SK-N-SH treated with all-trans-retinoic acid at 6 μM for 48 hours (cell line): ENCODE data around the gene RNF26.

ENCODE experiments used
- ATAC-seq: fragments of 200-7000 bp; cut with Tn5 transposase; 3 replicates; pipeline ENCODE4 v1.9.1; 2020; ENCODE audit warnings: mild to moderate bottlenecking, moderate library complexity
- BACH2 ChIP-seq: fragments of 250-450 bp; sonication (Bioruptor Pico); IDR thresholded peaks from 2 replicates; pipeline ENCODE4 v1.9.0; 2021; ENCODE audit warnings: mild to moderate bottlenecking, borderline replicate concordance
- CREB5 ChIP-seq: fragments of 250-450 bp; sonication (Bioruptor Pico); IDR thresholded peaks from 2 replicates; pipeline ENCODE4 v1.5.1; 2020; ENCODE audit warnings: low read depth, mild to moderate bottlenecking, moderate library complexity
- ESRRG ChIP-seq: fragments of 250-450 bp; sonication (Bioruptor Pico); IDR thresholded peaks from 2 replicates; pipeline ENCODE4 v1.6.1; 2021; ENCODE audit warnings: mild to moderate bottlenecking
- GLIS3 ChIP-seq: fragments of 250-450 bp; sonication (Bioruptor Pico); IDR thresholded peaks from 2 replicates; pipeline ENCODE4 v1.5.0; 2020; ENCODE audit warnings: mild to moderate bottlenecking, moderate library complexity
- ISL1 ChIP-seq: fragments of 250-450 bp; sonication (Bioruptor Pico); IDR thresholded peaks from 2 replicates; pipeline ENCODE4 v2.1.2; 2022; ENCODE audit warnings: mild to moderate bottlenecking, moderate library complexity
- OSR1 ChIP-seq: fragments of 250-450 bp; sonication (Bioruptor Pico); IDR thresholded peaks from 2 replicates; pipeline ENCODE4 v1.8.0; 2022; ENCODE audit warnings: moderate library complexity, mild to moderate bottlenecking, inconsistent platforms
- PPARA ChIP-seq: fragments of 250-450 bp; sonication (Bioruptor Pico); IDR thresholded peaks from 2 replicates; pipeline ENCODE4 v1.5.0; 2020; ENCODE audit warnings: mild to moderate bottlenecking, borderline replicate concordance
- RARB ChIP-seq: fragments of 250-450 bp; sonication (Bioruptor Pico); IDR thresholded peaks from 2 replicates; pipeline ENCODE4 v1.8.0; 2021; ENCODE audit warnings: mild to moderate bottlenecking, moderate library complexity
- SNAI2 ChIP-seq: fragments of 250-450 bp; sonication (Bioruptor Pico); IDR thresholded peaks from 2 replicates; pipeline ENCODE4 v1.5.0; 2020; ENCODE audit warnings: mild to moderate bottlenecking, moderate library complexity
- TCF4 ChIP-seq: fragments of 250-450 bp; sonication (Bioruptor Pico); IDR thresholded peaks from 2 replicates; pipeline ENCODE4 v1.8.0; 2021; ENCODE audit warnings: mild to moderate bottlenecking, moderate library complexity, borderline replicate concordance
- TOX ChIP-seq: fragments of 250-450 bp; sonication (Bioruptor Pico); IDR thresholded peaks from 2 replicates; pipeline ENCODE4 v1.8.0; 2021; ENCODE audit warnings: mild to moderate bottlenecking, moderate library complexity, borderline replicate concordance
- ZC3H10 ChIP-seq: fragments of 250-450 bp; sonication (Bioruptor Pico); IDR thresholded peaks from 2 replicates; pipeline ENCODE4 v1.5.1; 2021; ENCODE audit warnings: mild to moderate bottlenecking, moderate library complexity
- ZFP3 ChIP-seq: fragments of 250-450 bp; sonication (Bioruptor Pico); IDR thresholded peaks from 2 replicates; pipeline ENCODE4 v1.5.0; 2020; ENCODE audit warnings: mild to moderate bottlenecking, moderate library complexity
- ZFP30 ChIP-seq: fragments of 450-650 bp; formaldehyde crosslinking; IDR thresholded peaks from 2 replicates; pipeline ENCODE4 v1.5.0; 2022; ENCODE audit warnings: mild to moderate bottlenecking, moderate library complexity
- ZNF565 ChIP-seq: fragments of 450-650 bp; formaldehyde crosslinking; conservative IDR thresholded peaks from 2 replicates; pipeline ENCODE4 v1.5.0; 2020; ENCODE audit warnings: low read depth, mild to moderate bottlenecking, moderate library complexity
- ZNF70 ChIP-seq: fragments of 450-650 bp; formaldehyde crosslinking; IDR thresholded peaks from 2 replicates; pipeline ENCODE4 v1.5.0; 2020; ENCODE audit warnings: mild to moderate bottlenecking, moderate library complexity
- ZNF8 ChIP-seq: fragments of 450-650 bp; formaldehyde crosslinking; IDR thresholded peaks from 2 replicates; pipeline ENCODE4 v1.5.0; 2020; ENCODE audit warnings: mild to moderate bottlenecking, moderate library complexity
- TF ChIP-seq, protein P1 (sequence below): fragments of 250-450 bp; sonication (Bioruptor Pico); IDR thresholded peaks from 2 replicates; pipeline ENCODE4 v1.8.0; 2020; ENCODE audit warnings: mild to moderate bottlenecking, moderate library complexity, borderline replicate concordance
- TF ChIP-seq, protein P2 (sequence below): fragments of 250-450 bp; sonication (Bioruptor Pico); IDR thresholded peaks from 2 replicates; pipeline ENCODE4 v1.5.0; 2020; ENCODE audit warnings: mild to moderate bottlenecking, moderate library complexity
- TF ChIP-seq, protein P3 (sequence below): fragments of 250-450 bp; sonication (Bioruptor Pico); IDR thresholded peaks from 2 replicates; pipeline ENCODE4 v1.8.0; 2021; ENCODE audit warnings: low read depth, mild to moderate bottlenecking, moderate library complexity, borderline replicate concordance
- TF ChIP-seq, protein P4 (sequence below): fragments of 250-450 bp; sonication (Bioruptor Pico); IDR thresholded peaks from 2 replicates; pipeline ENCODE4 v1.5.1; 2021; ENCODE audit warnings: mild to moderate bottlenecking, moderate library complexity

The RNF26 gene

GRCh38 chr11:119317592-119318239 is 16.6 kb upstream of the RNF26 start:
- no peak for ATAC-seq
- TF ChIP-seq ZFP30 (no peak), ZC3H10 (CRISPR knock-in tag) (no peak), TOX (CRISPR knock-in tag) (no peak), ISL1 (CRISPR knock-in tag) (no peak), RARB (CRISPR knock-in tag) (no peak), ZFP3 (no peak), TCF4 (CRISPR knock-in tag) (no peak), BACH2 (CRISPR knock-in tag) (no peak), OSR1 (CRISPR knock-in tag) (no peak), ZNF70 (CRISPR knock-in tag) (no peak), PPARA (no peak), ESRRG (CRISPR knock-in tag) (no peak), ZNF565 (CRISPR knock-in tag) (no peak), ZNF8 (CRISPR knock-in tag) (no peak), SNAI2 (CRISPR knock-in tag) (no peak), CREB5 (CRISPR knock-in tag) (no peak)
- TF ChIP-seq, protein P1, sequence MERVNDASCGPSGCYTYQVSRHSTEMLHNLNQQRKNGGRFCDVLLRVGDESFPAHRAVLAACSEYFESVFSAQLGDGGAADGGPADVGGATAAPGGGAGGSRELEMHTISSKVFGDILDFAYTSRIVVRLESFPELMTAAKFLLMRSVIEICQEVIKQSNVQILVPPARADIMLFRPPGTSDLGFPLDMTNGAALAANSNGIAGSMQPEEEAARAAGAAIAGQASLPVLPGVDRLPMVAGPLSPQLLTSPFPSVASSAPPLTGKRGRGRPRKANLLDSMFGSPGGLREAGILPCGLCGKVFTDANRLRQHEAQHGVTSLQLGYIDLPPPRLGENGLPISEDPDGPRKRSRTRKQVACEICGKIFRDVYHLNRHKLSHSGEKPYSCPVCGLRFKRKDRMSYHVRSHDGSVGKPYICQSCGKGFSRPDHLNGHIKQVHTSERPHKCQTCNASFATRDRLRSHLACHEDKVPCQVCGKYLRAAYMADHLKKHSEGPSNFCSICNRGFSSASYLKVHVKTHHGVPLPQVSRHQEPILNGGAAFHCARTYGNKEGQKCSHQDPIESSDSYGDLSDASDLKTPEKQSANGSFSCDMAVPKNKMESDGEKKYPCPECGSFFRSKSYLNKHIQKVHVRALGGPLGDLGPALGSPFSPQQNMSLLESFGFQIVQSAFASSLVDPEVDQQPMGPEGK (CRISPR knock-in tag), result no peak
- TF ChIP-seq, protein P2, sequence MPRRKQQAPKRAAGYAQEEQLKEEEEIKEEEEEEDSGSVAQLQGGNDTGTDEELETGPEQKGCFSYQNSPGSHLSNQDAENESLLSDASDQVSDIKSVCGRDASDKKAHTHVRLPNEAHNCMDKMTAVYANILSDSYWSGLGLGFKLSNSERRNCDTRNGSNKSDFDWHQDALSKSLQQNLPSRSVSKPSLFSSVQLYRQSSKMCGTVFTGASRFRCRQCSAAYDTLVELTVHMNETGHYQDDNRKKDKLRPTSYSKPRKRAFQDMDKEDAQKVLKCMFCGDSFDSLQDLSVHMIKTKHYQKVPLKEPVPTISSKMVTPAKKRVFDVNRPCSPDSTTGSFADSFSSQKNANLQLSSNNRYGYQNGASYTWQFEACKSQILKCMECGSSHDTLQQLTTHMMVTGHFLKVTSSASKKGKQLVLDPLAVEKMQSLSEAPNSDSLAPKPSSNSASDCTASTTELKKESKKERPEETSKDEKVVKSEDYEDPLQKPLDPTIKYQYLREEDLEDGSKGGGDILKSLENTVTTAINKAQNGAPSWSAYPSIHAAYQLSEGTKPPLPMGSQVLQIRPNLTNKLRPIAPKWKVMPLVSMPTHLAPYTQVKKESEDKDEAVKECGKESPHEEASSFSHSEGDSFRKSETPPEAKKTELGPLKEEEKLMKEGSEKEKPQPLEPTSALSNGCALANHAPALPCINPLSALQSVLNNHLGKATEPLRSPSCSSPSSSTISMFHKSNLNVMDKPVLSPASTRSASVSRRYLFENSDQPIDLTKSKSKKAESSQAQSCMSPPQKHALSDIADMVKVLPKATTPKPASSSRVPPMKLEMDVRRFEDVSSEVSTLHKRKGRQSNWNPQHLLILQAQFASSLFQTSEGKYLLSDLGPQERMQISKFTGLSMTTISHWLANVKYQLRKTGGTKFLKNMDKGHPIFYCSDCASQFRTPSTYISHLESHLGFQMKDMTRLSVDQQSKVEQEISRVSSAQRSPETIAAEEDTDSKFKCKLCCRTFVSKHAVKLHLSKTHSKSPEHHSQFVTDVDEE (CRISPR knock-in tag), result no peak
- TF ChIP-seq, protein P3, sequence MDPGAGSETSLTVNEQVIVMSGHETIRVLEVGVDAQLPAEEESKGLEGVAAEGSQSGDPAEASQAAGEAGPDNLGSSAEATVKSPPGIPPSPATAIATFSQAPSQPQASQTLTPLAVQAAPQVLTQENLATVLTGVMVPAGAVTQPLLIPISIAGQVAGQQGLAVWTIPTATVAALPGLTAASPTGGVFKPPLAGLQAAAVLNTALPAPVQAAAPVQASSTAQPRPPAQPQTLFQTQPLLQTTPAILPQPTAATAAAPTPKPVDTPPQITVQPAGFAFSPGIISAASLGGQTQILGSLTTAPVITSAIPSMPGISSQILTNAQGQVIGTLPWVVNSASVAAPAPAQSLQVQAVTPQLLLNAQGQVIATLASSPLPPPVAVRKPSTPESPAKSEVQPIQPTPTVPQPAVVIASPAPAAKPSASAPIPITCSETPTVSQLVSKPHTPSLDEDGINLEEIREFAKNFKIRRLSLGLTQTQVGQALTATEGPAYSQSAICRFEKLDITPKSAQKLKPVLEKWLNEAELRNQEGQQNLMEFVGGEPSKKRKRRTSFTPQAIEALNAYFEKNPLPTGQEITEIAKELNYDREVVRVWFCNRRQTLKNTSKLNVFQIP (CRISPR knock-in tag), result no peak
- TF ChIP-seq, protein P4, sequence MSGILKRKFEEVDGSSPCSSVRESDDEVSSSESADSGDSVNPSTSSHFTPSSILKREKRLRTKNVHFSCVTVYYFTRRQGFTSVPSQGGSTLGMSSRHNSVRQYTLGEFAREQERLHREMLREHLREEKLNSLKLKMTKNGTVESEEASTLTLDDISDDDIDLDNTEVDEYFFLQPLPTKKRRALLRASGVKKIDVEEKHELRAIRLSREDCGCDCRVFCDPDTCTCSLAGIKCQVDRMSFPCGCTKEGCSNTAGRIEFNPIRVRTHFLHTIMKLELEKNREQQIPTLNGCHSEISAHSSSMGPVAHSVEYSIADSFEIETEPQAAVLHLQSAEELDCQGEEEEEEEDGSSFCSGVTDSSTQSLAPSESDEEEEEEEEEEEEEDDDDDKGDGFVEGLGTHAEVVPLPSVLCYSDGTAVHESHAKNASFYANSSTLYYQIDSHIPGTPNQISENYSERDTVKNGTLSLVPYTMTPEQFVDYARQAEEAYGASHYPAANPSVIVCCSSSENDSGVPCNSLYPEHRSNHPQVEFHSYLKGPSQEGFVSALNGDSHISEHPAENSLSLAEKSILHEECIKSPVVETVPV (CRISPR knock-in tag), result no peak

DNA sequence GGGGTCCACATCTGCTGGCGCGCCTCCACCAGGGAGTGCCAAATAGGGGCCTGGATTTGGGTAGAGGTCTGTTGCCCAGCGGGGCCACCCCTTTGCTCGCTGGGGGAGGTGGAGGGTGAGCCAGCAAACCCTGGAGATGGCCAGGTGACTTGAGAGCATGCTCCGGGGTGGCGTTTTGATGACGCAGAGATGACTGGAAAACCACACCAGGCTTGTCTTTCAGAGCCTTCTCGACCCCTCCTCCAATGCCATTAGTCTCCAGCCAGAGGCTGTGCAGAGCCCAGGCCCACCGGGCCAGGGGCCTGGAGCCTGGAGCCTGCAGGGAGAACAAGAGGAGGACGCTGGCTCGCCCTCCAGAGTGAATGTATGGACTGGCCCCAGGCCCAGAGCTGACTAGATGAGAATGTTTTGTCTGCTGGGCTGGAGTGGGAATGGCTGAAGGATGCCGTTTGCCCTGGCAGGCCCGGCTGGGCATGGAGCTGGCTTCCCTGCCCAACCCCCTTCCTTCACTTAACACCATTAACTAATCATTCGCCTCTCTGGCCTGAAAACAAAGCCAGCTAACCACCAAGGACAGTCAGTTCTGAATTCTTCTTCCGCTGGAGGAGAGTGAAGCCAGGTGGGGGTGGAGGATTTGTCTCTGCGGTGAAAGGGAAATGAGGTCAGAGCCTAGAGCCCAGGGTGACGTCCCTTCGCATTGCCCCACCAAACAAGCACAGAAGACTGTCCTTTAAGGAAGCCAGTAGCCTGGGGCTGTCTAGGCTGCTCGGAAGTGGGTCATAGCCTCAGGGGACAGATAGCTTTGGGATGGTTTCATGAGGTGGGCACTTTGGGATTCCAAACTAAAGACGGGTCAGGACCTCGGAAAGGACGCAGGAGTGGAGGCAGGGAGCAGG is 15.8 kb upstream of the RNF26 start:
- TF ChIP-seq GLIS3 (no peak), PPARA (no peak), TOX (CRISPR knock-in tag) (no peak), ZFP30 (no peak), OSR1 (CRISPR knock-in tag) (no peak), RARB (CRISPR knock-in tag) (no peak), BACH2 (CRISPR knock-in tag) (no peak), SNAI2 (CRISPR knock-in tag) (no peak), CREB5 (CRISPR knock-in tag) (no peak)
- ATAC-seq, result no peak
